ENCODE measurements around the gene NME2.

The NME2 gene

DNA sequence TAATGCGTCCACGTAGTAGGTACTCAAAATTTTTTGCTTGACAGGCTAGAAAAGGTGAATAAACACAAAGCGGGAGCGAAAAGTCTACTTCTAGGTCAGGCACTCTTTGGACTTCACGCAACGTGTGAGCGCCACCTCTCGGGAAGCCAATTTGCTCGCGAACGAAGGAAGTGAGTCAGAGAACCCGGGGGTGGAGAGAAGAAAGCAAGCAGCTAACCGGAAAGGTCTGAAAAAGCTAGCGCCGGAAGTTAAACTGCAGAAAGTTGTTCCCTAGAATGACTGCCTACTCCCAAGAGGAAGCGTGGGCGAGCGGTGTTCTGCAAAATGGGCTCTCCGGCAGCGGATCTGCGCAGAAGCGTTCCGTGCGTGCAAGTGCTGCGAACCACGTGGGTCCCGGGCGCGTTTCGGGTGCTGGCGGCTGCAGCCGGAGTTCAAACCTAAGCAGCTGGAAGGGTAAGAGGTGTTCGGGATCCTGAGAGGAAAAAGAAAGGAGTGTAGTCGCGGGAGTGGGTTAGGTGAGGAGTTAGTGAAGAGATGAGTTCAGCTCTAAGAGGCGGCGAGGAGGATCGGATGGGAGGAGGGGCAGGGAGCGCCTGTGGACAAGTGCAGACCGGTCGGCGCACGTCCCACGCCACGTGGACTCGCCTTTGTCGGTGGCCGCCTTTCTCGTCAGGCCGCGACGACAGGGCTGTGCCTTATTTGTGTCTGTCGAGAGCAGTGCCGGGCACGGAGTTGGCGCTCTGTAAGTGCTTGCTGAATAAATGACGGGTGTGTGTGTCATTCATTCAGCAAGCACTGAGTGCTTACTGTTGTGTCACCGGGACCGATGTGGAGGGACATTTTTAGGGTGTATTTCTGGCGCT lies 12.8 kb upstream of the NME2 start, which contains the start of gene NME1 (continued):
- no peak for TF ChIP-seq ZNF140 (tag by site-specific recombination; IDR thresholded peaks at IDR 0.05)
- TF ChIP-seq, protein P1, sequence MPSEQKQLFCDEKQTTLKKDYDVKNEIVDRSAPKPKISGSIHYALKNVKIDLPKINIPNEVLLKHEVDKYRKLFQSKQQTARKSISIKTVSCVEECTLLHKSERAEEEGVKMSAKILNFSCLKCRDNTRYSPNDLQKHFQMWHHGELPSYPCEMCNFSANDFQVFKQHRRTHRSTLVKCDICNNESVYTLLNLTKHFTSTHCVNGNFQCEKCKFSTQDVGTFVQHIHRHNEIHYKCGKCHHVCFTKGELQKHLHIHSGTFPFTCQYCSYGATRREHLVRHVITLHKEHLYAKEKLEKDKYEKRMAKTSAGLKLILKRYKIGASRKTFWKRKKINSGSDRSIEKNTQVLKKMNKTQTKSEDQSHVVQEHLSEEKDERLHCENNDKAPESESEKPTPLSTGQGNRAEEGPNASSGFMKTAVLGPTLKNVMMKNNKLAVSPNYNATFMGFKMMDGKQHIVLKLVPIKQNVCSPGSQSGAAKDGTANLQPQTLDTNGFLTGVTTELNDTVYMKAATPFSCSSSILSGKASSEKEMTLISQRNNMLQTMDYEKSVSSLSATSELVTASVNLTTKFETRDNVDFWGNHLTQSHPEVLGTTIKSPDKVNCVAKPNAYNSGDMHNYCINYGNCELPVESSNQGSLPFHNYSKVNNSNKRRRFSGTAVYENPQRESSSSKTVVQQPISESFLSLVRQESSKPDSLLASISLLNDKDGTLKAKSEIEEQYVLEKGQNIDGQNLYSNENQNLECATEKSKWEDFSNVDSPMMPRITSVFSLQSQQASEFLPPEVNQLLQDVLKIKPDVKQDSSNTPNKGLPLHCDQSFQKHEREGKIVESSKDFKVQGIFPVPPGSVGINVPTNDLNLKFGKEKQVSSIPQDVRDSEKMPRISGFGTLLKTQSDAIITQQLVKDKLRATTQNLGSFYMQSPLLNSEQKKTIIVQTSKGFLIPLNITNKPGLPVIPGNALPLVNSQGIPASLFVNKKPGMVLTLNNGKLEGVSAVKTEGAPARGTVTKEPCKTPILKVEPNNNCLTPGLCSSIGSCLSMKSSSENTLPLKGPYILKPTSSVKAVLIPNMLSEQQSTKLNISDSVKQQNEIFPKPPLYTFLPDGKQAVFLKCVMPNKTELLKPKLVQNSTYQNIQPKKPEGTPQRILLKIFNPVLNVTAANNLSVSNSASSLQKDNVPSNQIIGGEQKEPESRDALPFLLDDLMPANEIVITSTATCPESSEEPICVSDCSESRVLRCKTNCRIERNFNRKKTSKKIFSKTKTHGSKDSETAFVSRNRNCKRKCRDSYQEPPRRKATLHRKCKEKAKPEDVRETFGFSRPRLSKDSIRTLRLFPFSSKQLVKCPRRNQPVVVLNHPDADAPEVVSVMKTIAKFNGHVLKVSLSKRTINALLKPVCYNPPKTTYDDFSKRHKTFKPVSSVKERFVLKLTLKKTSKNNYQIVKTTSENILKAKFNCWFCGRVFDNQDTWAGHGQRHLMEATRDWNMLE (tag by site-specific recombination; conservative IDR thresholded peaks at IDR 0.05; ENCODE audit: low read depth), result peak; percentile 93
- no peak for TF ChIP-seq ZNF596 (tag by site-specific recombination; IDR thresholded peaks at IDR 0.05)
- TF ChIP-seq YY2 (tag by site-specific recombination; IDR thresholded peaks at IDR 0.05), result peak; percentile 88
- peak; percentile 31; the same call in 1 of the 2 replicates for TF ChIP-seq ZBTB1 (tag by site-specific recombination; IDR thresholded peaks at IDR 0.05)
- TF ChIP-seq TCF7L2 (IDR thresholded peaks at IDR 0.05; ENCODE audit: borderline replicate concordance, low read depth, low read length), result no peak
- TF ChIP-seq ZBTB7A (tag by site-specific recombination; IDR thresholded peaks at IDR 0.05; ENCODE audit: low read depth), result peak; percentile 96
- no peak for TF ChIP-seq ZNF473 (tag by site-specific recombination; IDR thresholded peaks at IDR 0.05)
- no peak for TF ChIP-seq ZNF292 (tag by site-specific recombination; IDR thresholded peaks at IDR 0.05; ENCODE audit: borderline replicate concordance, low read depth)
- peak; percentile 37; the same call in 1 of the 2 replicates for TF ChIP-seq ZNF341 (tag by site-specific recombination; IDR thresholded peaks at IDR 0.05; ENCODE audit: low read depth)
- peak; percentile 99 for TF ChIP-seq REPIN1 (tag by site-specific recombination; IDR thresholded peaks at IDR 0.05; ENCODE audit: low read depth)
- peak; percentile 96 for TF ChIP-seq ZNF654 (tag by site-specific recombination; IDR thresholded peaks at IDR 0.05; ENCODE audit: low read depth)
- peak; percentile 76 for TF ChIP-seq MYNN (tag by site-specific recombination; IDR thresholded peaks at IDR 0.05; ENCODE audit: borderline replicate concordance)
- no peak; the same call in 1 of the 2 replicates for TF ChIP-seq GLIS2 (tag by site-specific recombination; IDR thresholded peaks at IDR 0.05)
- peak; percentile 90 for TF ChIP-seq KLF10 (tag by site-specific recombination; IDR thresholded peaks at IDR 0.05)
- peak; percentile 98 for TF ChIP-seq ZFP37 (tag by site-specific recombination; IDR thresholded peaks at IDR 0.05)
- no peak for TF ChIP-seq ZNF747 (tag by site-specific recombination; IDR thresholded peaks at IDR 0.05)
- TF ChIP-seq ZNF549 (tag by site-specific recombination; IDR thresholded peaks at IDR 0.05), result no peak
- peak; percentile 76; the same call in 1 of the 2 replicates for TF ChIP-seq SCRT2 (tag by site-specific recombination; IDR thresholded peaks at IDR 0.05)
- TF ChIP-seq ZFHX2 (tag by site-specific recombination; conservative IDR thresholded peaks at IDR 0.05), result peak; percentile 100
- TF ChIP-seq OVOL3 (tag by site-specific recombination; IDR thresholded peaks at IDR 0.05), result peak; percentile 81
- TF ChIP-seq ZNF214 (tag by site-specific recombination; IDR thresholded peaks at IDR 0.05; ENCODE audit: borderline replicate concordance), result no peak
- TF ChIP-seq ZNF248 (tag by site-specific recombination; IDR thresholded peaks at IDR 0.05), result no peak; the same call in 1 of the 2 replicates
- no peak for TF ChIP-seq GLI2 (tag by site-specific recombination; IDR thresholded peaks at IDR 0.05; ENCODE audit: borderline replicate concordance, low read depth)
- peak; percentile 39 for TF ChIP-seq ZIC2 (tag by site-specific recombination; IDR thresholded peaks at IDR 0.05)
- no peak for TF ChIP-seq ZFP3 (tag by site-specific recombination; IDR thresholded peaks at IDR 0.05; ENCODE audit: low read depth)
- TF ChIP-seq, protein P2, sequence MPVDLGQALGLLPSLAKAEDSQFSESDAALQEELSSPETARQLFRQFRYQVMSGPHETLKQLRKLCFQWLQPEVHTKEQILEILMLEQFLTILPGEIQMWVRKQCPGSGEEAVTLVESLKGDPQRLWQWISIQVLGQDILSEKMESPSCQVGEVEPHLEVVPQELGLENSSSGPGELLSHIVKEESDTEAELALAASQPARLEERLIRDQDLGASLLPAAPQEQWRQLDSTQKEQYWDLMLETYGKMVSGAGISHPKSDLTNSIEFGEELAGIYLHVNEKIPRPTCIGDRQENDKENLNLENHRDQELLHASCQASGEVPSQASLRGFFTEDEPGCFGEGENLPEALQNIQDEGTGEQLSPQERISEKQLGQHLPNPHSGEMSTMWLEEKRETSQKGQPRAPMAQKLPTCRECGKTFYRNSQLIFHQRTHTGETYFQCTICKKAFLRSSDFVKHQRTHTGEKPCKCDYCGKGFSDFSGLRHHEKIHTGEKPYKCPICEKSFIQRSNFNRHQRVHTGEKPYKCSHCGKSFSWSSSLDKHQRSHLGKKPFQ (tag by site-specific recombination; IDR thresholded peaks at IDR 0.05), result 0 out of 2 replicates have a peak, but pooled peaks have one; percentile 45
- peak; percentile 91 for TF ChIP-seq SP2 (tag by site-specific recombination; IDR thresholded peaks at IDR 0.05)
- TF ChIP-seq, protein P3, sequence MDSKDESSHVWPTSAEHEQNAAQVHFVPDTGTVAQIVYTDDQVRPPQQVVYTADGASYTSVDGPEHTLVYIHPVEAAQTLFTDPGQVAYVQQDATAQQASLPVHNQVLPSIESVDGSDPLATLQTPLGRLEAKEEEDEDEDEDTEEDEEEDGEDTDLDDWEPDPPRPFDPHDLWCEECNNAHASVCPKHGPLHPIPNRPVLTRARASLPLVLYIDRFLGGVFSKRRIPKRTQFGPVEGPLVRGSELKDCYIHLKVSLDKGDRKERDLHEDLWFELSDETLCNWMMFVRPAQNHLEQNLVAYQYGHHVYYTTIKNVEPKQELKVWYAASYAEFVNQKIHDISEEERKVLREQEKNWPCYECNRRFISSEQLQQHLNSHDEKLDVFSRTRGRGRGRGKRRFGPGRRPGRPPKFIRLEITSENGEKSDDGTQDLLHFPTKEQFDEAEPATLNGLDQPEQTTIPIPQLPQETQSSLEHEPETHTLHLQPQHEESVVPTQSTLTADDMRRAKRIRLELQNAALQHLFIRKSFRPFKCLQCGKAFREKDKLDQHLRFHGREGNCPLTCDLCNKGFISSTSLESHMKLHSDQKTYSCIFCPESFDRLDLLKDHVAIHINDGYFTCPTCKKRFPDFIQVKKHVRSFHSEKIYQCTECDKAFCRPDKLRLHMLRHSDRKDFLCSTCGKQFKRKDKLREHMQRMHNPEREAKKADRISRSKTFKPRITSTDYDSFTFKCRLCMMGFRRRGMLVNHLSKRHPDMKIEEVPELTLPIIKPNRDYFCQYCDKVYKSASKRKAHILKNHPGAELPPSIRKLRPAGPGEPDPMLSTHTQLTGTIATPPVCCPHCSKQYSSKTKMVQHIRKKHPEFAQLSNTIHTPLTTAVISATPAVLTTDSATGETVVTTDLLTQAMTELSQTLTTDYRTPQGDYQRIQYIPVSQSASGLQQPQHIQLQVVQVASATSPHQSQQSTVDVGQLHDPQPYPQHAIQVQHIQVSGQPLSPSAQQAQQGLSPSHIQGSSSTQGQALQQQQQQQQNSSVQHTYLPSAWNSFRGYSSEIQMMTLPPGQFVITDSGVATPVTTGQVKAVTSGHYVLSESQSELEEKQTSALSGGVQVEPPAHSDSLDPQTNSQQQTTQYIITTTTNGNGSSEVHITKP (tag by site-specific recombination; IDR thresholded peaks at IDR 0.05), result peak; percentile 82
- 0 out of 2 replicates have a peak, but pooled peaks have one; percentile 59 for TF ChIP-seq ZNF169 (tag by site-specific recombination; IDR thresholded peaks at IDR 0.05)
- no peak for TF ChIP-seq ZNF37A (tag by site-specific recombination; IDR thresholded peaks at IDR 0.05)
